Aorta (tissue), 5 donors: ENCODE measurements around the gene ZP4. TPM values are rescaled to one million over a fixed set of nuclear protein-coding genes. Genes with fewer than 3 reads are reported as not detected.
"Not testable (repeated sequence)": the region's sequence is repeated elsewhere in the genome, so short reads cannot be mapped to it uniquely, and the experiment has no call there.

ENCODE experiments used
- ATAC-seq: fragments of 200-7000 bp; cut with Tn5 transposase; one replicate; pipeline ENCODE4 v1.9.1; 2022; ENCODE audit warnings: moderate library complexity; ENCODE audit not compliant: low FRiP score
- DNase-seq, 2 donors: peaks; one replicate each; pipeline ENCODE4 v3.0.0-alpha.2; 2020
- H3K27ac ChIP-seq, 2 donors: one replicate each; pipeline ENCODE4 v1.5.1; 2013; ENCODE audit warnings: low read length in 2 of 2, mild to moderate bottlenecking in 2 of 2, moderate library complexity in 2 of 2, control low read depth in 1 of 2, inconsistent platforms in 1 of 2, low read depth in 1 of 2
- H3K27me3 ChIP-seq, 2 donors: one replicate each; pipeline ENCODE4 v1.6.1; 2013; ENCODE audit warnings: control low read depth in 1 of 2, low read length in 1 of 2, mild to moderate bottlenecking in 1 of 2, moderate library complexity in 1 of 2; ENCODE audit not compliant: insufficient read depth in 2 of 2, control insufficient read depth in 1 of 2
- H3K36me3 ChIP-seq, 2 donors: one replicate each; pipeline ENCODE4 v1.6.1; 2013; ENCODE audit warnings: control low read depth in 1 of 2, low read length in 1 of 2, mild to moderate bottlenecking in 1 of 2; ENCODE audit not compliant: insufficient read depth in 2 of 2, control insufficient read depth in 1 of 2
- H3K4me1 ChIP-seq, 2 donors: one replicate each; pipeline ENCODE4 v1.6.1; 2013; ENCODE audit warnings: low read length in 2 of 2, control low read depth in 1 of 2, mild to moderate bottlenecking in 1 of 2, moderate library complexity in 1 of 2; ENCODE audit not compliant: insufficient read depth in 2 of 2, control insufficient read depth in 1 of 2
- H3K4me3 ChIP-seq, 2 donors: one replicate each; pipeline ENCODE4 v1.5.1; 2013; ENCODE audit warnings: low read length in 2 of 2, control low read depth in 1 of 2, mild to moderate bottlenecking in 1 of 2
- H3K9me3 ChIP-seq: one replicate; pipeline ENCODE4 v1.6.1; 2013; ENCODE audit warnings: mild to moderate bottlenecking, low read length; ENCODE audit not compliant: control insufficient read depth
- WGBS, 2 donors: extraction: QIAGEN DNeasy Blood & Tissue Kit; methylation state at CpG; one replicate each; pipeline ENCODE4 v1.1.7; 2013; 5-methylcytosine and 5-hydroxymethylcytosine counted together
- intact Hi-C, 2 donors: fragments of 100-400 bp; cut with DNase I; formaldehyde crosslinking; loops; one replicate each; pipeline versions ENCODE4 v1.14.2 to v1.15.0; 2022
- polyA plus RNA-seq, 2 donors: library from polyadenylated mRNA; stranded (reverse); fragments of 200-250 nt; gene quantifications; one replicate each; pipeline ENCODE4 v1.2.3, GENCODE V29; 2013
- total RNA-seq, 2 donors: library from RNA; stranded (reverse); fragmentation: NEBNext Ultra II Directional; extraction: Animal tissue kit (Norgen Biotek cat#: 25700); gene quantifications; one replicate each; pipeline ENCODE4 v1.2.1, GENCODE V29; 2021
- donor health status: healthy with polysubstance abuse.
- donor health status: Bipolar disorder and iron deficiency.
- donor health status: DM: no; HTN: no; CAD: no.
- donor health status: DM: no; HTN: no; CAD: no.
- donor health status: DM: yes; HTN: yes; CAD: no.

Gene ZP4
- total and polyA plus RNA-seq, 4 donors, result not detected

DNA sequence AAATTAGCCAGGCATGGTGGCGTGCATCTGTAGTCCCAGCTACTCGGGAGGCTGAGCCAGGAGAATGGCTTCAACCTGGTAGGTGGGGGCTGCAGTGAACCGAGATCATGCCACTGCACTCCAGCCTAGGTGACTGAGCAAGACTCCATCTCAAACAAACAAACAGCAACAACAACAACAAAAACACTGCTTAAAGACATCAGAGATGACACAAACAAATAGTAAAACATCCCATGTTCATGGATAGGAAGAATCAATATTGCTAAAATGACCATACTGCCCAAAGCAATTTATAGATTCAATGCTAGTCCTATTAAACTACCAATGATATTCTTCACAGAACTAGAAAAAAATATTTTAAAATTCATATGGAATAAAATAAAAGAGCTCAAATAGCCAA, 47.2 kb downstream of the ZP4 start:
- H3K36me3 ChIP-seq, H3K9me3 ChIP-seq, H3K27me3 ChIP-seq, intact Hi-C loops, H3K27ac ChIP-seq, H3K4me1 ChIP-seq, DNase-seq, H3K4me3 ChIP-seq, ATAC-seq: not testable (repeated sequence)
- 91 to 95% methylated on average over 3 of the region's 3 CpGs for WGBS, 2 donors

DNA sequence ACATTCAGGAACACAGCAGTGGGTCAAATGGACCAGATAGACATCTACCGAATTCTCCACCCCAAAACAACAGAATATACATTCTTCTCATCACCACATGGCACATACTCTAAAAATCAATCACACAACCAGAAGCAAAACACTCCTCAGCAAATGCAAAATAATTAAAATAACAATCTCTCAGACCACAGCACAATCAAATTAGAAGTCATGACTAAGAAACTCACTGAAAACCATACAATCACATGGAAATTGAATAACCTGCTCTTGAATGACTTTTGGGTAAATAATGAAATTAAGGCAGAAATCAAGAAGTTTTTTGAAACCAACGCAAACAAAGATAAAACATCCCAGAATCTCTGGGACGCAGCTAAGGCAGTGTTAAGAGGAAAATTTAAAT, 49.2 kb downstream of the ZP4 start:
- ATAC-seq, result no peak
- no peaks in the 10 kb centered on the region for H3K36me3 ChIP-seq
- H3K9me3 ChIP-seq, result peaks cover 2% of the 10 kb centered on the region
- WGBS, 2 donors, result 66 to 73% methylated on average over 3 of the region's 3 CpGs
- H3K27ac ChIP-seq, result no peak overlapping the region
- no peaks in the 10 kb centered on the region for H3K4me1 ChIP-seq
- no peak overlapping the region for H3K4me3 ChIP-seq
- DNase-seq, result no peak
- intact Hi-C loops, result no loop called here
- H3K27me3 ChIP-seq, result no peaks in the 10 kb centered on the region

GRCh38 chr1:237838904-237839534, 51.7 kb downstream of the ZP4 start:
- Histone ChIP-seq H3K9me3 (no peaks in the 10 kb centered on the region), H3K36me3 (no peaks in the 10 kb centered on the region), H3K27me3 (no peaks in the 10 kb centered on the region), H3K27ac (no peak overlapping the region), H3K4me3 (no peak overlapping the region), H3K4me1 (no peaks in the 10 kb centered on the region)
- WGBS, 2 donors, result 94 to 96% methylated on average over 6 of the region's 6 CpGs
- no peak for DNase-seq
- intact Hi-C loops, result no loop called here
- no peak for ATAC-seq

DNA sequence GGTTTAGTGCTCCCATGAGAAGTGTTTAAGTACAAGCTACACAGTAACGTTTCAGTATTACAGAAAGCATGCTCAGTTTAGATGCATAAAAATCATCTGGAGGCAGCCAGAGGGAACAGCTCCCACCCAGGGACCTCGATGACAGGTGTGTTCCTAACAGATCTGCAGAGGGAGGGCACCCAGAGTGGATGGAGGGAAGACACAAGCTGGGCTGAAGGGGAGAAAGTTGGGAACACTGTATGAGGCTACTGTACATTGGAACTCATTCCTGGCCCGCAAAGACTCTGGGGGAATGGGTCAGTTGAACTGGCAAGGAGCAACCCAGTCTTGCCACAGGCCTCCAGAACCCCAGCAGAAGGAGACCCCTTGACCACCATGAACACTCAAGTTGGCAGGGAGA, 52.4 kb downstream of the ZP4 start:
- no peak overlapping the region for H3K4me3 ChIP-seq
- ATAC-seq (no peak), DNase-seq (no peak)
- intact Hi-C loops, result no loop called here
- no peak overlapping the region for H3K27ac ChIP-seq
- no peaks in the 10 kb centered on the region for H3K27me3 ChIP-seq
- no peaks in the 10 kb centered on the region for H3K36me3 ChIP-seq
- H3K9me3 ChIP-seq, result no peaks in the 10 kb centered on the region
- H3K4me1 ChIP-seq, result no peaks in the 10 kb centered on the region
- WGBS, 2 donors, result 54 to 66% methylated on average over 3 of the region's 3 CpGs

DNA sequence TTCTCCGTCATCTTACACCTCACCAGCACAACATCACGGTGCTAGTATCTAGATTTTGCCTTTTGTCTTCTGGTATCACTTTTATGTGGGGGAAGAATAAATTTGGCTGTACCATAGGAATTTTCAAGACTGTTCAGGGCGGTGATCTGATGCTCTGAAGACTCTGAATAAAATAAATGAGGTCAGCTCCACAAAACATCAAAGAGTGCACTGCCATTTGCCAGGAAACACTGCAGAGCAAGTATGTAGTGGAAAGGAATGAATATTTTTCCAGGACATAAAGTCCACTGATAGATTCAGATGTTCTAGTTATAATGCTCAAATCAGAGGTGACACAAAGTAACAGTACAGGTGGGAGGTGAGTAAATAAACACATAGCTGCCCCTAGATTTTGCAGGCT, 56.3 kb downstream of the ZP4 start:
- 79 to 84% methylated on average over 3 of the region's 3 CpGs for WGBS, 2 donors
- H3K27me3 ChIP-seq, result no peaks in the 10 kb centered on the region
- intact Hi-C loops, result no loop called here
- no peak for DNase-seq
- H3K36me3 ChIP-seq, result peaks cover 2 to 6% of the 10 kb centered on the region in 2 donors
- no peak overlapping the region for H3K4me3 ChIP-seq
- no peak for ATAC-seq
- no peak overlapping the region for H3K27ac ChIP-seq
- no peaks in the 10 kb centered on the region for H3K9me3 ChIP-seq
- no peaks in the 10 kb centered on the region for H3K4me1 ChIP-seq

DNA sequence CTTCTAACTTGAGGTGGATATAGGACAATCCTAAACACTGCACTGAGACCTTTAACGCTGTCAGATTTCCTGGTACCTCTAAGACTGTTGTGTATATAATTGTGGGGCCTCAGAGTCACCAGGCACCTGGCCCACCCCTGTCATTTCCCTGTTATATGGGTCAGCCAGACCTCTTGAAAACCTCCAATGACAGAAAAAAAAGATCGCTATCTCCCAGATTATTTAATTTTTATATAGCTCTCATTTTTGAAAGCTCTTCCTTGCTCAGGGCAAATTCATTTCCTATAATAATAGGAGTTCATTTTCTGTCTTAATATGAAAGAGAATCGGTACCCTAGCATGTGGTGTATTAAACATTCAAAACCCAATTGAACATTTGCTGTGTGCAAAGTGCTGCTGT, 56.7 kb downstream of the ZP4 start:
- DNase-seq (no peak), ATAC-seq (no peak)
- no peak overlapping the region for H3K27ac ChIP-seq
- no peaks in the 10 kb centered on the region for H3K9me3 ChIP-seq
- peaks cover 4 to 7% of the 10 kb centered on the region in 2 donors for H3K36me3 ChIP-seq
- H3K27me3 ChIP-seq, result no peaks in the 10 kb centered on the region
- 83 to 87% methylated on average over 3 of the region's 3 CpGs for WGBS, 2 donors
- H3K4me3 ChIP-seq, result no peak overlapping the region
- H3K4me1 ChIP-seq, result no peaks in the 10 kb centered on the region
- intact Hi-C loops, result no loop called here

DNA sequence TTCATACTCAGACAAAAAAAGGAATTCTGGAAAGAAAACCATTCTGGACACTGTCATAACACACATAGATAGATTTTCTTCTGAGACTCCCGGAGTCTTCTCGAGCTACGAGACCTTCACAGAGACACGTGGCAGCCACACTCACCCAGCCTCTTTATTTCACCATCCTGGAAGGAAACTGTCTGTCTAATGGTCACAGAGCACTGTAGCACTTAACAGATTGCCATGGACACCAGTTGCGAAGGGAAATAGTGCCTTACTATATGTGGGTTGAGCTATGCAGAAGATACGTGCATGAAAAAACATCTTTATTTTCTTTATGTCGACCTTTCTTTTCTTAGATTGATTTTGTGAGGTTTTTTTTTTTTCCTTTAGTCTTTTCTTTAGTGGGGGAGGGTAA, 57.9 kb downstream of the ZP4 start:
- no peaks in the 10 kb centered on the region for H3K9me3 ChIP-seq
- H3K4me3 ChIP-seq, result no peak overlapping the region
- DNase-seq, result no peak
- no peak overlapping the region for H3K27ac ChIP-seq
- H3K27me3 ChIP-seq, result no peaks in the 10 kb centered on the region
- intact Hi-C loops, result no loop called here
- H3K36me3 ChIP-seq, result peaks cover 4 to 7% of the 10 kb centered on the region in 2 donors
- no peaks in the 10 kb centered on the region for H3K4me1 ChIP-seq
- ATAC-seq, result no peak
- WGBS, 2 donors, result 64 to 67% methylated on average over 7 of the region's 7 CpGs
